RWPE1 (cell line): ENCODE data around the gene LRRFIP1.

Source experiments
- CTCF ChIA-PET: fragments of 350-600 bp; sonication (Branson Sonifier 250); formaldehyde crosslinking; extraction: SDS; loops from one replicate; lab custom pipeline; 2021; lab: Yijun Ruan, JAX
- POLR2A ChIA-PET: fragments of 400-600 bp; formaldehyde crosslinking; extraction: SDS; loops from one replicate; lab custom pipeline; 2020; ENCODE audit warnings: antibody characterized with exemption; ENCODE audit not compliant: low non-redundant PET; lab: Yijun Ruan, JAX
- DNase-seq: peaks from one replicate; pipeline ENCODE4 v3.0.0; 2012; ENCODE audit warnings: low spot score
- H3K27ac ChIP-seq: fragments of 450-650 bp; 2 replicates; pipeline ENCODE4 v1.5.1; 2017
- TF ChIP-seq, protein P1 (sequence below): fragments of 450-650 bp; conservative IDR thresholded peaks from 2 replicates; pipeline ENCODE4 v1.5.1; 2017; ENCODE audit warnings: low read depth, mild to moderate bottlenecking

LRRFIP1 gene

DNA sequence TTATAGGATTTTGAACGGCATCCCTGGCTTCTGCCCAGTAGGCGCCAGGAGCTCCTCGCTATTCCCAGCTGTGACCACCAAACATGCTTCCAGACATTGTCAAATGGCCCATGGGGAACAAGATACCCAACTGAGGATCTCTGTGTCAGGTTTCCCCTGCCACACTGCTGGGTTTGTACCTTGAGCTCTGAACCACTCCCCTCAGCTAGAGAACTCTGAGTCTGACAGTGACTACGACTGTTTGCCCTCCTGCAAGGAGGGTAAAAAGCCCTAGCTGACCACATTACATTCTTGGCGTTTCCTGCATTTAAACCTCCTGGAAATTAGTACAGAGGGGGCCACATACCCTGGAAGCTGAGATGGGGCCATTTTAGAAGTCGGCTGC lies 12.4 kb downstream of the LRRFIP1 start:
- POLR2A ChIA-PET, result no interaction called here
- CTCF ChIA-PET, result no interaction called here

DNA sequence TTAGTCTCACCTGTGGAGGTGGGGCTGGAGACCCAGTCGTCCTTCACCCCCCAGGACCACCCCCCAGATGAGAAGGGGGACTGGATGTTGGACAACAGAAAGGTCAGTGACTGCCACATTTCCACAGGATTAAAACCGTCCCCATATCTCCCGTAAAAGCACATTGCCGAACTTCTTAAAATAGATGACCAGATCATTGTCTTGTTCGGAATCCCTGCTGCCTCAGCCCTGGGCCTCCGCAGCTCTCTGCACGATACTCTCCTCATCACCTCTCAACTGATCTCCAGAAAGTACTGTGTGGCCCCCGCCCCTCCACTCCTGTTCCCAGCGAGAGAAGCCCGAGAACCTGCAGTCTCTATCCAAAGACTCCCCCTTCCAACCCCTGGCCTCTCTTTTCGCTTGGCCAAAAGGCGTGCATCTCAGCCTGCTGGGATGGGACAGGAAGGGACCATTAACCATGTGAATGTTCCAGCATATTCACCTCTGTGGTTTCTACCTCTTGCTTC lies 13.2 kb downstream of the LRRFIP1 start:
- no peak for DNase-seq
- TF ChIP-seq, protein P1, sequence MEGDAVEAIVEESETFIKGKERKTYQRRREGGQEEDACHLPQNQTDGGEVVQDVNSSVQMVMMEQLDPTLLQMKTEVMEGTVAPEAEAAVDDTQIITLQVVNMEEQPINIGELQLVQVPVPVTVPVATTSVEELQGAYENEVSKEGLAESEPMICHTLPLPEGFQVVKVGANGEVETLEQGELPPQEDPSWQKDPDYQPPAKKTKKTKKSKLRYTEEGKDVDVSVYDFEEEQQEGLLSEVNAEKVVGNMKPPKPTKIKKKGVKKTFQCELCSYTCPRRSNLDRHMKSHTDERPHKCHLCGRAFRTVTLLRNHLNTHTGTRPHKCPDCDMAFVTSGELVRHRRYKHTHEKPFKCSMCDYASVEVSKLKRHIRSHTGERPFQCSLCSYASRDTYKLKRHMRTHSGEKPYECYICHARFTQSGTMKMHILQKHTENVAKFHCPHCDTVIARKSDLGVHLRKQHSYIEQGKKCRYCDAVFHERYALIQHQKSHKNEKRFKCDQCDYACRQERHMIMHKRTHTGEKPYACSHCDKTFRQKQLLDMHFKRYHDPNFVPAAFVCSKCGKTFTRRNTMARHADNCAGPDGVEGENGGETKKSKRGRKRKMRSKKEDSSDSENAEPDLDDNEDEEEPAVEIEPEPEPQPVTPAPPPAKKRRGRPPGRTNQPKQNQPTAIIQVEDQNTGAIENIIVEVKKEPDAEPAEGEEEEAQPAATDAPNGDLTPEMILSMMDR, result no peak
- CTCF ChIA-PET, result no interaction called here
- POLR2A ChIA-PET, result no interaction called here
- no peak overlapping the region for H3K27ac ChIP-seq

More for the DNA sequence above, 12.4 kb downstream of the LRRFIP1 start:
- no peak overlapping the region for H3K27ac ChIP-seq
- DNase-seq, result no peak
- TF ChIP-seq, protein P1, result no peak

DNA sequence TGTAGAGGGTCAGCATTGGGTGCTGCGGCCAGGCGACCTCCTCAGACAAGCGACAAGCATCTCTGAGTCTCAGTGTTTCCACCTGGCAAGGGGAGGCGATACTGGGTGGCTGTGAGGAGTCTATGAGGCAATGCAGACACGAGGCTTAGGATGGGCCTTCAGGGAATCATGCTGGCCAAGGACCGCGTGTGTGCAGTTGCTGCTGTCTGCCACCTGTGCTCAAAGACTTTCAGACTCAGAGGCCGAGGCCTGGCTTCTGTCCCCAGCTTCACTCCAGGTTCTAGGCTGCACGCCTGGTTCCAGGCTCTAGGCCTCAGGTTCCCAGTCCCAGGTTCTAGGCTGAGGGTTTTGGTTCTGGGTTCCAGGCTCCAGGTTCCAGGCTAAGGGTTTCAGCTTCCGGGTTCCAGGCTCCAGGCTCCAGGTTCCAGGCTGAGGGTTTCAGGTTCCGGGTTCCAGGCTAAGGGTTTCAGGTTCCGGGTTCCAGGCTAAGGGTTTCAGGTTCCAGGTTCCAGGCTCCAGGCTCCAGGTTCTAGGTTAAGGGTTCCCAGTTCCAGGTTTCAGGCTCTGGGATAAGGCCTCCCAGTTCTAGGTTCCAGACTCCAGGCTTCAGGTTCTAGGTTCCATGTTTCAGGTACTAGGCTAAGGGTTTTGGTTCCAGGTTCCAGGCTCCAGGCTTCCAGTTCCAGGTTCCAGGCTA lies 14.8 kb downstream of the LRRFIP1 start:
- POLR2A ChIA-PET, result no interaction called here

DNA sequence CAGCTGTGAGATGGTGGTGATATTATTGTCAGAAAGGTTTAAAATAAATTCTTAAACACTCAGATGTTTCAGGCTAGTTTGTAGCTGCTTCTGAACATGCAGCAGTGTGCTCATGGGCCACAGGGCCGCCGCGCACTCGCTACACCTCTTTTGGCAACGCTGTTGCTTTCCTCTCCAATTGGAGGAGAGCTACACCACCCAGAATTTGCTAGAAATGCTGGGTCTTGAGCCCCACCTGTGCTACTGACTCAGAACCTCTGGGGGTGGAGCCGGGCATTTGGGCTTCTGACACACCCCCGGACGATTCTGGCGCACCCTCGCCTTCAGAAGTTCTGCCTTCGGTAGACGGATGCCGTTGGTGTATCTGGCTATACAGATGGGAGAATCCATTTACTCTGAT lies 15.7 kb downstream of the LRRFIP1 start:
- DNase-seq, result no peak
- H3K27ac ChIP-seq, result no peak overlapping the region
- TF ChIP-seq, protein P1, result no peak
- ChIA-PET POLR2A (no interaction called here), CTCF (interaction anchor here (1.4 kb wide), 1 partner anchor 102 kb away, joined by 5 read pairs; no protein-coding TSS in a partner anchor)

More for the DNA sequence above, 14.8 kb downstream of the LRRFIP1 start:
- DNase-seq, result no peak
- TF ChIP-seq, protein P1, result no peak
- H3K27ac ChIP-seq, result no peak overlapping the region
- CTCF ChIA-PET, result interaction anchor here (0.9 to 1.4 kb wide), 2 partner anchors 11 to 103 kb away, joined by 5 to 6 read pairs; no protein-coding TSS in a partner anchor

DNA sequence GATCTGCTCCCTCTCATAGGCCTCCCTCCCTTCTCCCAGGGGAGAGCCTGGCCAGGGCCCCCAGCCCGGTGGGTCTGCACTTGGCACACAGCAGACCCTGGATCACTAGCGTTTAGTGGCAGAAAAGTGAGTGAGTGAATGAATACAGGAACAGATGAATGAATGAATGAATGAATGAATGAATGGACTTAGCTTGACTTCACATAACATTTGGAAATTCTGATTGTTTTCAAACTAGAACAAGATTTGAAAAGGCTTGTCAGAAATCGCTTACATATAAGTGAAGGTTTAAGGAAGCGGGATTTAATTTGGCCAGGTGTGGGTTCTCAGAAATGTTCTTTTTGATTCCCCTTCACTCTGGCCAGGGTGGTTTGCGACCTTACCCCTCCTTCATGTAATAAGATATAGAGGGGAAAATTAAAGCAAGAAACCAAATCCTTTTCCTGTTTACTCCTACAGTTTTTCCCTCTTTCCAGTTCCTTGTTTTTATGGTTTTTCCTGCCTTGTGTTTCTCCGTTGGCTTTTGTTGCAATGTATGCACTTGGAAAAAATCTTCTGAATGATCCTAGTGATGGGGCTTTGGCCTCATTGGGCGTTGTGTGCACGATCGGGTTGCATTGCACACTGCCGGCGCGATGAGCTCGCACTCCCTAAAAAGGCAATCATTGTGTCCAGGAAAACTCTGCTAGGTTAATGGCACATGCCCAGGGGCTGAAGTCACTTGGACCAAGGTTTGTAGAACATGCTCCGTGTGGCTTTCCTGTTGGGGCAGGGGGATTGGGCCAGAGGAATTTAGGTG lies 16.4 kb downstream of the LRRFIP1 start:
- TF ChIP-seq, protein P1, result no peak
- no peak for DNase-seq
- ChIA-PET CTCF (interaction anchor here (1.4 kb wide), 1 partner anchor 101 kb away, joined by 5 read pairs; no protein-coding TSS in a partner anchor), POLR2A (no interaction called here)
- no peak overlapping the region for H3K27ac ChIP-seq

DNA sequence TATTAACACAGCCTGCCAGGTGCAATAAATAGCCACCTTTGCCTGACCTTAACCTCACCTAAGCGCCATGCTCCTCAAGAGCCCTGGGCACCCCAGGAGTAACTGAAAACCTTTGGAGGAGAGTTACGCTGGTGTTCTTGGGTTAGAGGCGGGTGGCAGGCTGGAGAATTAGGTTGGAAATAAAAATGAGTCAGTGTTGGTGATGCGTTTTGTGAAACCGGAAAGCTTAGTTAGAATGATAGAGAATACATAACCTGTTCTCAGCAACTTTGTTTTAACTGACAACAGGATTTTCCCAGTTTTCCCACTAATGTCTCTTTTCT lies 17.0 kb downstream of the LRRFIP1 start:
- POLR2A ChIA-PET, result no interaction called here
- CTCF ChIA-PET, result no interaction called here
- TF ChIP-seq, protein P1, result no peak
- DNase-seq, result no peak
- H3K27ac ChIP-seq, result no peak overlapping the region
